Measurements from ENCODE around the gene KLHL13.

KLHL13 gene

GRCh38 chrX:117978402-117978801, 138.2 kb downstream of the KLHL13 start:
- no peak overlapping the region for H2AFZ ChIP-seq (ENCODE audit: low read length)
- TF ChIP-seq EZH2 (IDR thresholded peaks at IDR 0.05; ENCODE audit: borderline replicate concordance, low read length) = no peak
- TF ChIP-seq CTCF (IDR thresholded peaks at IDR 0.05; ENCODE audit: low read length) = no peak
- H3K4me2 ChIP-seq (ENCODE audit: low read length) = no peak overlapping the region
- H3K4me3 ChIP-seq (ENCODE audit: low read depth, low read length, poor library complexity, severe bottlenecking) = no peak overlapping the region
- H3K27me3 ChIP-seq (ENCODE audit: insufficient read depth, low read length) = no peaks in the 10 kb centered on the region
- H3F3A ChIP-seq (ENCODE audit: insufficient read depth, low read length) = no peaks in the 10 kb centered on the region
- H3K27ac ChIP-seq (ENCODE audit: low read depth, low read length, poor library complexity, severe bottlenecking) = no peak overlapping the region
- H3K4me1 ChIP-seq (ENCODE audit: insufficient read depth, low read length, severe bottlenecking) = no peaks in the 10 kb centered on the region
- no peaks in the 10 kb centered on the region for H3K79me2 ChIP-seq (ENCODE audit: insufficient read depth, low read length)
- H4K20me1 ChIP-seq (ENCODE audit: insufficient read depth, low read length) = no peaks in the 10 kb centered on the region
- H3K9ac ChIP-seq (ENCODE audit: low read length) = no peak overlapping the region
- no peaks in the 10 kb centered on the region for H3K9me2 ChIP-seq (ENCODE audit: low read depth, low read length)
- no peaks in the 10 kb centered on the region for H3K36me3 ChIP-seq (ENCODE audit: insufficient read depth, low read length)
- H3K9me3 ChIP-seq (ENCODE audit: low read length) = no peaks in the 10 kb centered on the region

- Histone ChIP-seq H3K4me3 (ENCODE audit: low read depth, low read length, poor library complexity, severe bottlenecking) (no peak overlapping the region), H3K9me3 (ENCODE audit: low read length) (no peaks in the 10 kb centered on the region), H3F3A (ENCODE audit: insufficient read depth, low read length) (no peaks in the 10 kb centered on the region), H3K36me3 (ENCODE audit: insufficient read depth, low read length) (no peaks in the 10 kb centered on the region), H3K4me1 (ENCODE audit: insufficient read depth, low read length, severe bottlenecking) (no peaks in the 10 kb centered on the region), H3K9me2 (ENCODE audit: low read depth, low read length) (no peaks in the 10 kb centered on the region), H4K20me1 (ENCODE audit: insufficient read depth, low read length) (no peaks in the 10 kb centered on the region), H3K4me2 (ENCODE audit: low read length) (no peak overlapping the region), H3K79me2 (ENCODE audit: insufficient read depth, low read length) (no peaks in the 10 kb centered on the region), H2AFZ (ENCODE audit: low read length) (no peak overlapping the region), H3K9ac (ENCODE audit: low read length) (no peak overlapping the region), H3K27ac (ENCODE audit: low read depth, low read length, poor library complexity, severe bottlenecking) (no peak overlapping the region), H3K27me3 (ENCODE audit: insufficient read depth, low read length) (no peaks in the 10 kb centered on the region)
- TF ChIP-seq CTCF (IDR thresholded peaks at IDR 0.05; ENCODE audit: low read length) = no peak
- TF ChIP-seq EZH2 (IDR thresholded peaks at IDR 0.05; ENCODE audit: borderline replicate concordance, low read length) = no peak
These were observed 139.1 kb downstream of the KLHL13 start for GRCh38 chrX:117977526-117977925.

GRCh38 chrX:117973110-117973807, 143.4 kb downstream of the KLHL13 start:
- Histone ChIP-seq H3K9me2 (ENCODE audit: low read depth, low read length) (no peaks in the 10 kb centered on the region), H3K4me2 (ENCODE audit: low read length) (no peak overlapping the region), H3K27me3 (ENCODE audit: insufficient read depth, low read length) (no peaks in the 10 kb centered on the region), H3K9ac (ENCODE audit: low read length) (no peak overlapping the region), H3F3A (ENCODE audit: insufficient read depth, low read length) (no peaks in the 10 kb centered on the region), H3K79me2 (ENCODE audit: insufficient read depth, low read length) (no peaks in the 10 kb centered on the region), H4K20me1 (ENCODE audit: insufficient read depth, low read length) (no peaks in the 10 kb centered on the region), H3K4me3 (ENCODE audit: low read depth, low read length, poor library complexity, severe bottlenecking) (no peak overlapping the region), H3K27ac (ENCODE audit: low read depth, low read length, poor library complexity, severe bottlenecking) (no peak overlapping the region), H3K4me1 (ENCODE audit: insufficient read depth, low read length, severe bottlenecking) (no peaks in the 10 kb centered on the region), H3K36me3 (ENCODE audit: insufficient read depth, low read length) (no peaks in the 10 kb centered on the region), H3K9me3 (ENCODE audit: low read length) (no peaks in the 10 kb centered on the region), H2AFZ (ENCODE audit: low read length) (no peak overlapping the region)
- TF ChIP-seq CTCF (IDR thresholded peaks at IDR 0.05; ENCODE audit: low read length) (no peak), EZH2 (IDR thresholded peaks at IDR 0.05; ENCODE audit: borderline replicate concordance, low read length) (no peak)

Measured in OCI-LY1 (cell line).